Measurements from ENCODE around the gene USP34. TPM values are rescaled to one million over a fixed set of nuclear protein-coding genes. Genes with fewer than 3 reads are reported as not detected.

The USP34 gene
- total RNA-seq, 1 experiment from 2014 or later, result 76.3 TPM

GRCh38 chr2:61398413-61398812, 72.5 kb downstream of the USP34 start:
- no peak overlapping the region for H3K4me2 ChIP-seq (ENCODE audit: low read length)
- CTCF ChIA-PET, result no interaction called here
- H3K79me2 ChIP-seq (ENCODE audit: insufficient read depth, low read length), result peaks cover 6% of the 10 kb centered on the region; the same call in 1 of the 2 replicates
- TF ChIP-seq, protein P1, sequence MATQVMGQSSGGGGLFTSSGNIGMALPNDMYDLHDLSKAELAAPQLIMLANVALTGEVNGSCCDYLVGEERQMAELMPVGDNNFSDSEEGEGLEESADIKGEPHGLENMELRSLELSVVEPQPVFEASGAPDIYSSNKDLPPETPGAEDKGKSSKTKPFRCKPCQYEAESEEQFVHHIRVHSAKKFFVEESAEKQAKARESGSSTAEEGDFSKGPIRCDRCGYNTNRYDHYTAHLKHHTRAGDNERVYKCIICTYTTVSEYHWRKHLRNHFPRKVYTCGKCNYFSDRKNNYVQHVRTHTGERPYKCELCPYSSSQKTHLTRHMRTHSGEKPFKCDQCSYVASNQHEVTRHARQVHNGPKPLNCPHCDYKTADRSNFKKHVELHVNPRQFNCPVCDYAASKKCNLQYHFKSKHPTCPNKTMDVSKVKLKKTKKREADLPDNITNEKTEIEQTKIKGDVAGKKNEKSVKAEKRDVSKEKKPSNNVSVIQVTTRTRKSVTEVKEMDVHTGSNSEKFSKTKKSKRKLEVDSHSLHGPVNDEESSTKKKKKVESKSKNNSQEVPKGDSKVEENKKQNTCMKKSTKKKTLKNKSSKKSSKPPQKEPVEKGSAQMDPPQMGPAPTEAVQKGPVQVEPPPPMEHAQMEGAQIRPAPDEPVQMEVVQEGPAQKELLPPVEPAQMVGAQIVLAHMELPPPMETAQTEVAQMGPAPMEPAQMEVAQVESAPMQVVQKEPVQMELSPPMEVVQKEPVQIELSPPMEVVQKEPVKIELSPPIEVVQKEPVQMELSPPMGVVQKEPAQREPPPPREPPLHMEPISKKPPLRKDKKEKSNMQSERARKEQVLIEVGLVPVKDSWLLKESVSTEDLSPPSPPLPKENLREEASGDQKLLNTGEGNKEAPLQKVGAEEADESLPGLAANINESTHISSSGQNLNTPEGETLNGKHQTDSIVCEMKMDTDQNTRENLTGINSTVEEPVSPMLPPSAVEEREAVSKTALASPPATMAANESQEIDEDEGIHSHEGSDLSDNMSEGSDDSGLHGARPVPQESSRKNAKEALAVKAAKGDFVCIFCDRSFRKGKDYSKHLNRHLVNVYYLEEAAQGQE (IDR thresholded peaks at IDR 0.05; ENCODE audit: low read depth), result no peak
- TF ChIP-seq CEBPB (IDR thresholded peaks at IDR 0.05; ENCODE audit: low read depth) (no peak), TCF7L2 (IDR thresholded peaks at IDR 0.05; ENCODE audit: borderline replicate concordance, extremely low read depth, insufficient read depth, insufficient read length) (no peak), CBX3 (IDR thresholded peaks at IDR 0.05; ENCODE audit: low read depth) (no peak), EZH2 (IDR thresholded peaks at IDR 0.05) (no peak), EGR1 (IDR thresholded peaks at IDR 0.05; ENCODE audit: low read depth) (no peak), SP1 (IDR thresholded peaks at IDR 0.05; ENCODE audit: low read depth) (no peak), JUND (IDR thresholded peaks at IDR 0.05) (no peak), EZH2phosphoT487 (IDR thresholded peaks at IDR 0.05; ENCODE audit: borderline replicate concordance) (no peak), SRF (IDR thresholded peaks at IDR 0.05; ENCODE audit: low read depth) (no peak), ZNF274 (IDR thresholded peaks at IDR 0.05; ENCODE audit: low read depth, low read length) (no peak), FOSL1 (IDR thresholded peaks at IDR 0.05; ENCODE audit: low read depth) (no peak), RAD21 (IDR thresholded peaks at IDR 0.05; ENCODE audit: low read depth) (no peak)
- TF ChIP-seq, protein P2, sequence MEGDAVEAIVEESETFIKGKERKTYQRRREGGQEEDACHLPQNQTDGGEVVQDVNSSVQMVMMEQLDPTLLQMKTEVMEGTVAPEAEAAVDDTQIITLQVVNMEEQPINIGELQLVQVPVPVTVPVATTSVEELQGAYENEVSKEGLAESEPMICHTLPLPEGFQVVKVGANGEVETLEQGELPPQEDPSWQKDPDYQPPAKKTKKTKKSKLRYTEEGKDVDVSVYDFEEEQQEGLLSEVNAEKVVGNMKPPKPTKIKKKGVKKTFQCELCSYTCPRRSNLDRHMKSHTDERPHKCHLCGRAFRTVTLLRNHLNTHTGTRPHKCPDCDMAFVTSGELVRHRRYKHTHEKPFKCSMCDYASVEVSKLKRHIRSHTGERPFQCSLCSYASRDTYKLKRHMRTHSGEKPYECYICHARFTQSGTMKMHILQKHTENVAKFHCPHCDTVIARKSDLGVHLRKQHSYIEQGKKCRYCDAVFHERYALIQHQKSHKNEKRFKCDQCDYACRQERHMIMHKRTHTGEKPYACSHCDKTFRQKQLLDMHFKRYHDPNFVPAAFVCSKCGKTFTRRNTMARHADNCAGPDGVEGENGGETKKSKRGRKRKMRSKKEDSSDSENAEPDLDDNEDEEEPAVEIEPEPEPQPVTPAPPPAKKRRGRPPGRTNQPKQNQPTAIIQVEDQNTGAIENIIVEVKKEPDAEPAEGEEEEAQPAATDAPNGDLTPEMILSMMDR (IDR thresholded peaks at IDR 0.05 in 2 of 3, conservative IDR thresholded peaks at IDR 0.05 in 1 of 3; ENCODE audit: borderline replicate concordance in 1 of 3, insufficient read depth in 1 of 3, low read depth in 2 of 3, low read length in 2 of 3), result no peak
- TF ChIP-seq, protein P3, sequence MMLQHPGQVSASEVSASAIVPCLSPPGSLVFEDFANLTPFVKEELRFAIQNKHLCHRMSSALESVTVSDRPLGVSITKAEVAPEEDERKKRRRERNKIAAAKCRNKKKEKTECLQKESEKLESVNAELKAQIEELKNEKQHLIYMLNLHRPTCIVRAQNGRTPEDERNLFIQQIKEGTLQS (IDR thresholded peaks at IDR 0.05), result no peak
- TF ChIP-seq, protein P4, sequence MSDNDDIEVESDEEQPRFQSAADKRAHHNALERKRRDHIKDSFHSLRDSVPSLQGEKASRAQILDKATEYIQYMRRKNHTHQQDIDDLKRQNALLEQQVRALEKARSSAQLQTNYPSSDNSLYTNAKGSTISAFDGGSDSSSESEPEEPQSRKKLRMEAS (IDR thresholded peaks at IDR 0.05), result no peak
- TF ChIP-seq, protein P5, sequence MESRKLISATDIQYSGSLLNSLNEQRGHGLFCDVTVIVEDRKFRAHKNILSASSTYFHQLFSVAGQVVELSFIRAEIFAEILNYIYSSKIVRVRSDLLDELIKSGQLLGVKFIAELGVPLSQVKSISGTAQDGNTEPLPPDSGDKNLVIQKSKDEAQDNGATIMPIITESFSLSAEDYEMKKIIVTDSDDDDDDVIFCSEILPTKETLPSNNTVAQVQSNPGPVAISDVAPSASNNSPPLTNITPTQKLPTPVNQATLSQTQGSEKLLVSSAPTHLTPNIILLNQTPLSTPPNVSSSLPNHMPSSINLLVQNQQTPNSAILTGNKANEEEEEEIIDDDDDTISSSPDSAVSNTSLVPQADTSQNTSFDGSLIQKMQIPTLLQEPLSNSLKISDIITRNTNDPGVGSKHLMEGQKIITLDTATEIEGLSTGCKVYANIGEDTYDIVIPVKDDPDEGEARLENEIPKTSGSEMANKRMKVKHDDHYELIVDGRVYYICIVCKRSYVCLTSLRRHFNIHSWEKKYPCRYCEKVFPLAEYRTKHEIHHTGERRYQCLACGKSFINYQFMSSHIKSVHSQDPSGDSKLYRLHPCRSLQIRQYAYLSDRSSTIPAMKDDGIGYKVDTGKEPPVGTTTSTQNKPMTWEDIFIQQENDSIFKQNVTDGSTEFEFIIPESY (IDR thresholded peaks at IDR 0.05; ENCODE audit: extremely low read depth, insufficient replicate concordance, low read length), result no peak
- POLR2A ChIA-PET, result no interaction called here
- RAD21 ChIA-PET (ENCODE audit: low non-redundant PET in 1 of 2, low total read pairs in 2 of 2, uncharacterized antibody in 2 of 2, unreplicated experiment in 2 of 2), result interaction anchor here in 1 of 2 experiments (0.7 kb wide), 1 partner anchor 7 kb away, joined by 4 read pairs; no protein-coding TSS in a partner anchor
- no peaks in the 10 kb centered on the region for H4K20me1 ChIP-seq (ENCODE audit: insufficient read depth)
- H3K27ac ChIP-seq (ENCODE audit: low read depth, low read length), result no peak overlapping the region
- BruUV-seq (replicated peaks), result no TSS peak
- peaks cover 11 to 19% of the 10 kb centered on the region in 2 experiments for H3K4me1 ChIP-seq (ENCODE audit: control insufficient read depth in 1 of 2, insufficient read depth in 2 of 2, low read length in 2 of 2)
- no peak for DNase-seq (ENCODE audit: low read depth, low spot score)
- H3K27me3 ChIP-seq (ENCODE audit: insufficient read depth, low read length), result no peaks in the 10 kb centered on the region
- no peak for ATAC-seq
- H3K9ac ChIP-seq (ENCODE audit: low read length), result no peak overlapping the region
- H3K9me2 ChIP-seq (ENCODE audit: insufficient read depth), result no peaks in the 10 kb centered on the region
- H3K9me3 ChIP-seq (ENCODE audit: control insufficient read depth in 1 of 2, insufficient read depth in 1 of 2, low read depth in 1 of 2, low read length in 2 of 2), result no peaks in the 10 kb centered on the region
- no peak overlapping the region for H2AFZ ChIP-seq (ENCODE audit: low read depth, low read length, poor library complexity, severe bottlenecking)
- H3K4me3 ChIP-seq (replicated peaks in 1 of 2; ENCODE audit: low read depth in 1 of 2, low read length in 2 of 2), result no peak overlapping the region
- intact Hi-C loops (cut with micrococcal nuclease), result no loop called here
- H3K36me3 ChIP-seq (ENCODE audit: control insufficient read depth in 1 of 2, insufficient read depth in 2 of 2, low read length in 2 of 2), result peaks cover 0 to 2% of the 10 kb centered on the region in 2 experiments; a peak in 1 of 4 replicates

All from HCT116 (cell line).